ENCODE results near the gene GATD1. TPM values are rescaled to one million over a fixed set of nuclear protein-coding genes. Genes with fewer than 3 reads are reported as not detected.
A peak's percentile ranks its signal among the peaks of the same experiment; 100 is the strongest.

GATD1 gene
- total and polyA plus RNA-seq, 10 of the 15 experiments (the other 5 are each of a cell fraction or from before 2014, with no cell fraction given), result 1.2 to 92.6 (median 22.3) TPM

DNA sequence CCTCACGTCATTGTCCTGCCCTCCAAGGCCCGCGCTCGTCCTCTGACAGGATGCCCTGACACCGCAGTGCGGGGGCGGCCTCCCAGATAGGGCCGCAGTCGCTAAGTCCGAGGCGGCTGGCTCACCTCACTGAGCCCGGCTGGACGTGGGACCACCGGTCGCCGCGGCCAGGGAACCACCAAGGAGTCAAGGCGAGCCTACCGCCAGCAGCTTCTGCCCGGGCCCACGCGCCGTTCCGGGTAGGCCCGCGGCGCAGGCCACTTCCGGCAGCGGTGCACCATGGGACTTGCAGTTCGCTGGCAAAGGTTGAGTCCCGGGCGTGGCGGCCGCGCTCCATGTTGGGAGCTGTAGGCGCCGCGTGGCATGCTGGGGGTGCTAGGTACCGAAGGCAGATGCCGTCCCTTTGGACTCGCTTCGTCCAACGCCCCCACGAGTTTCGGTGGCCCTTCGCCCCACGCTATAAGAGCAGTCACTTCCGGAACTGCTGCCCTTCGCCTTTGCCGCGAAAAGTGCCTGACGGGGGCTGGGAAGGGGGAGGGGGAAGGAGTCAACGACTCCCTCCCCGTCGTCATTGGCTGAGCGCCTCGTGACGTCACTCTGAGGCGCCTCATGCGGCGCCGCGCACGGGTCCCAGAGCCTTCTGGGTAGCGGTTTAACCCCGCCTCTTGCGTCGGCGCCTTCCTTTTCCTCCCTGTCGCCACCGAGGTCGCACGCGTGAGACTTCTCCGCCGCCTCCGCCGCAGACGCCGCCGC, 32.2 kb upstream of the GATD1 start, which contains the start of gene RPLP2 (continued):
- TF ChIP-seq, protein P1, sequence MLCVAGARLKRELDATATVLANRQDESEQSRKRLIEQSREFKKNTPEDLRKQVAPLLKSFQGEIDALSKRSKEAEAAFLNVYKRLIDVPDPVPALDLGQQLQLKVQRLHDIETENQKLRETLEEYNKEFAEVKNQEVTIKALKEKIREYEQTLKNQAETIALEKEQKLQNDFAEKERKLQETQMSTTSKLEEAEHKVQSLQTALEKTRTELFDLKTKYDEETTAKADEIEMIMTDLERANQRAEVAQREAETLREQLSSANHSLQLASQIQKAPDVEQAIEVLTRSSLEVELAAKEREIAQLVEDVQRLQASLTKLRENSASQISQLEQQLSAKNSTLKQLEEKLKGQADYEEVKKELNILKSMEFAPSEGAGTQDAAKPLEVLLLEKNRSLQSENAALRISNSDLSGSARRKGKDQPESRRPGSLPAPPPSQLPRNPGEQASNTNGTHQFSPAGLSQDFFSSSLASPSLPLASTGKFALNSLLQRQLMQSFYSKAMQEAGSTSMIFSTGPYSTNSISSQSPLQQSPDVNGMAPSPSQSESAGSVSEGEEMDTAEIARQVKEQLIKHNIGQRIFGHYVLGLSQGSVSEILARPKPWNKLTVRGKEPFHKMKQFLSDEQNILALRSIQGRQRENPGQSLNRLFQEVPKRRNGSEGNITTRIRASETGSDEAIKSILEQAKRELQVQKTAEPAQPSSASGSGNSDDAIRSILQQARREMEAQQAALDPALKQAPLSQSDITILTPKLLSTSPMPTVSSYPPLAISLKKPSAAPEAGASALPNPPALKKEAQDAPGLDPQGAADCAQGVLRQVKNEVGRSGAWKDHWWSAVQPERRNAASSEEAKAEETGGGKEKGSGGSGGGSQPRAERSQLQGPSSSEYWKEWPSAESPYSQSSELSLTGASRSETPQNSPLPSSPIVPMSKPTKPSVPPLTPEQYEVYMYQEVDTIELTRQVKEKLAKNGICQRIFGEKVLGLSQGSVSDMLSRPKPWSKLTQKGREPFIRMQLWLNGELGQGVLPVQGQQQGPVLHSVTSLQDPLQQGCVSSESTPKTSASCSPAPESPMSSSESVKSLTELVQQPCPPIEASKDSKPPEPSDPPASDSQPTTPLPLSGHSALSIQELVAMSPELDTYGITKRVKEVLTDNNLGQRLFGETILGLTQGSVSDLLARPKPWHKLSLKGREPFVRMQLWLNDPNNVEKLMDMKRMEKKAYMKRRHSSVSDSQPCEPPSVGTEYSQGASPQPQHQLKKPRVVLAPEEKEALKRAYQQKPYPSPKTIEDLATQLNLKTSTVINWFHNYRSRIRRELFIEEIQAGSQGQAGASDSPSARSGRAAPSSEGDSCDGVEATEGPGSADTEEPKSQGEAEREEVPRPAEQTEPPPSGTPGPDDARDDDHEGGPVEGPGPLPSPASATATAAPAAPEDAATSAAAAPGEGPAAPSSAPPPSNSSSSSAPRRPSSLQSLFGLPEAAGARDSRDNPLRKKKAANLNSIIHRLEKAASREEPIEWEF (IDR thresholded peaks at IDR 0.05; ENCODE audit: insufficient replicate concordance, low read depth, low read length), result no peak
- TF ChIP-seq, protein P2, sequence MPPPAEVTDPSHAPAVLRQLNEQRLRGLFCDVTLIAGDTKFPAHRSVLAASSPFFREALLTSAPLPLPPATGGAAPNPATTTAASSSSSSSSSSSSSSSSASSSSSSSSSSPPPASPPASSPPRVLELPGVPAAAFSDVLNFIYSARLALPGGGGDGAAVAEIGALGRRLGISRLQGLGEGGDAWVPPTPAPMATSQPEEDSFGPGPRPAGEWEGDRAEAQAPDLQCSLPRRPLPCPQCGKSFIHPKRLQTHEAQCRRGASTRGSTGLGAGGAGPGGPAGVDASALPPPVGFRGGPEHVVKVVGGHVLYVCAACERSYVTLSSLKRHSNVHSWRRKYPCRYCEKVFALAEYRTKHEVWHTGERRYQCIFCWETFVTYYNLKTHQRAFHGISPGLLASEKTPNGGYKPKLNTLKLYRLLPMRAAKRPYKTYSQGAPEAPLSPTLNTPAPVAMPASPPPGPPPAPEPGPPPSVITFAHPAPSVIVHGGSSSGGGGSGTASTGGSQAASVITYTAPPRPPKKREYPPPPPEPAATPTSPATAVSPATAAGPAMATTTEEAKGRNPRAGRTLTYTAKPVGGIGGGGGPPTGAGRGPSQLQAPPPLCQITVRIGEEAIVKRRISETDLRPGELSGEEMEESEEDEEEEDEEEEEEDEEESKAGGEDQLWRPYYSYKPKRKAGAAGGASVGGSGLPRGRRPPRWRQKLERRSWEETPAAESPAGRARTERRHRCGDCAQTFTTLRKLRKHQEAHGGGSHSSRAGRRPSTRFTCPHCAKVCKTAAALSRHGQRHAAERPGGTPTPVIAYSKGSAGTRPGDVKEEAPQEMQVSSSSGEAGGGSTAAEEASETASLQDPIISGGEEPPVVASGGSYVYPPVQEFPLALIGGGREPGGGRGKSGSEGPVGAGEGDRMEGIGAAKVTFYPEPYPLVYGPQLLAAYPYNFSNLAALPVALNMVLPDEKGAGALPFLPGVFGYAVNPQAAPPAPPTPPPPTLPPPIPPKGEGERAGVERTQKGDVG (CRISPR knock-in tag; IDR thresholded peaks at IDR 0.05), result no peak
- TF ChIP-seq MYB (IDR thresholded peaks at IDR 0.05; ENCODE audit: borderline replicate concordance, low read depth, low read length), result no peak
- TF ChIP-seq CHD4 (IDR thresholded peaks at IDR 0.05), result no peak
- TF ChIP-seq RELA (IDR thresholded peaks at IDR 0.05; ENCODE audit: borderline replicate concordance, partially characterized antibody), result peak; percentile 66
- TF ChIP-seq SMARCA5 (IDR thresholded peaks at IDR 0.05), result 0 out of 2 replicates have a peak, but pooled peaks have one; percentile 69
- TF ChIP-seq NFIC (IDR thresholded peaks at IDR 0.05; ENCODE audit: low read depth, low read length), result no peak
- TF ChIP-seq, protein P3, sequence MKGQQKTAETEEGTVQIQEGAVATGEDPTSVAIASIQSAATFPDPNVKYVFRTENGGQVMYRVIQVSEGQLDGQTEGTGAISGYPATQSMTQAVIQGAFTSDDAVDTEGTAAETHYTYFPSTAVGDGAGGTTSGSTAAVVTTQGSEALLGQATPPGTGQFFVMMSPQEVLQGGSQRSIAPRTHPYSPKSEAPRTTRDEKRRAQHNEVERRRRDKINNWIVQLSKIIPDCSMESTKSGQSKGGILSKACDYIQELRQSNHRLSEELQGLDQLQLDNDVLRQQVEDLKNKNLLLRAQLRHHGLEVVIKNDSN (IDR thresholded peaks at IDR 0.05; ENCODE audit: borderline replicate concordance, extremely low read length, insufficient read depth, low read depth, low read length), result no peak
- peak; percentile 39 to 84 for TF ChIP-seq SRF (IDR thresholded peaks at IDR 0.05; ENCODE audit: low read depth in 2 of 2, low read length in 2 of 2)
- TF ChIP-seq, protein P4, sequence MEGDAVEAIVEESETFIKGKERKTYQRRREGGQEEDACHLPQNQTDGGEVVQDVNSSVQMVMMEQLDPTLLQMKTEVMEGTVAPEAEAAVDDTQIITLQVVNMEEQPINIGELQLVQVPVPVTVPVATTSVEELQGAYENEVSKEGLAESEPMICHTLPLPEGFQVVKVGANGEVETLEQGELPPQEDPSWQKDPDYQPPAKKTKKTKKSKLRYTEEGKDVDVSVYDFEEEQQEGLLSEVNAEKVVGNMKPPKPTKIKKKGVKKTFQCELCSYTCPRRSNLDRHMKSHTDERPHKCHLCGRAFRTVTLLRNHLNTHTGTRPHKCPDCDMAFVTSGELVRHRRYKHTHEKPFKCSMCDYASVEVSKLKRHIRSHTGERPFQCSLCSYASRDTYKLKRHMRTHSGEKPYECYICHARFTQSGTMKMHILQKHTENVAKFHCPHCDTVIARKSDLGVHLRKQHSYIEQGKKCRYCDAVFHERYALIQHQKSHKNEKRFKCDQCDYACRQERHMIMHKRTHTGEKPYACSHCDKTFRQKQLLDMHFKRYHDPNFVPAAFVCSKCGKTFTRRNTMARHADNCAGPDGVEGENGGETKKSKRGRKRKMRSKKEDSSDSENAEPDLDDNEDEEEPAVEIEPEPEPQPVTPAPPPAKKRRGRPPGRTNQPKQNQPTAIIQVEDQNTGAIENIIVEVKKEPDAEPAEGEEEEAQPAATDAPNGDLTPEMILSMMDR (IDR thresholded peaks at IDR 0.05 in 2 of 3, conservative IDR thresholded peaks at IDR 0.05 in 1 of 3; ENCODE audit: control insufficient read depth in 2 of 3, extremely low read depth in 1 of 3, insufficient read depth in 1 of 3, low read depth in 3 of 3, low read length in 3 of 3), result no peak
- no peak for TF ChIP-seq EZH2 (IDR thresholded peaks at IDR 0.05; ENCODE audit: borderline replicate concordance, control insufficient read depth, low read depth, low read length)
- peak; percentile 93 for TF ChIP-seq NFYB (IDR thresholded peaks at IDR 0.05; ENCODE audit: insufficient read depth, low read depth, low read length)
- no peak for TF ChIP-seq FOS (IDR thresholded peaks at IDR 0.05; ENCODE audit: borderline replicate concordance, extremely low read depth, insufficient read length)
- peak; percentile 81 for TF ChIP-seq GATAD2B (conservative IDR thresholded peaks at IDR 0.05; ENCODE audit: low read depth)

Data from GM12878 (cell line).